ENCODE data around the gene POLR1H. TPM values are rescaled to one million over a fixed set of nuclear protein-coding genes. Genes with fewer than 3 reads are reported as not detected.

The POLR1H gene
- total RNA-seq, 1 experiment from 2014 or later, result 40.0 TPM

- DNase-seq (no peak), ATAC-seq (no peak)
- Histone ChIP-seq H3F3A (ENCODE audit: low read length, unreplicated experiment) (no peaks in the 10 kb centered on the region), H3K27ac (ENCODE audit: low read length) (no peak overlapping the region), H3K27me3 (ENCODE audit: low read length) (0 out of 2 replicates have a peak, but pooled peaks cover 3% of the 10 kb centered on the region), H3K9ac (ENCODE audit: low read length) (no peak overlapping the region), H2AFZ (ENCODE audit: low read length) (no peak overlapping the region), H3K79me2 (ENCODE audit: low read length) (peaks cover 16% of the 10 kb centered on the region), H3K4me2 (ENCODE audit: low read length) (no peak overlapping the region), H3K9me3 (ENCODE audit: low read length) (no peaks in the 10 kb centered on the region), H3K9me2 (replicated peaks; ENCODE audit: low read length) (no peaks in the 10 kb centered on the region), H3K36me3 (ENCODE audit: low read depth, low read length) (no peaks in the 10 kb centered on the region), H3K4me3 (ENCODE audit: low read length) (no peak overlapping the region), H3K4me1 (ENCODE audit: insufficient read depth, low read length) (peaks cover 37% of the 10 kb centered on the region), H4K20me1 (ENCODE audit: low read length) (no peaks in the 10 kb centered on the region)
- ChIA-PET CTCF (no interaction called here), POLR2A (ENCODE audit: unreplicated experiment) (no interaction called here)
- intact Hi-C loops (cut with micrococcal nuclease), result no loop called here
- no TSS peak for BruUV-seq (replicated peaks)
- TF ChIP-seq EZH2 (IDR thresholded peaks at IDR 0.05; ENCODE audit: low read length, unreplicated experiment) (no peak), EZH2phosphoT487 (IDR thresholded peaks at IDR 0.05; ENCODE audit: borderline replicate concordance, low read length) (no peak), CTCF (conservative IDR thresholded peaks at IDR 0.05; ENCODE audit: low read depth, low read length) (no peak)
These were observed 10.2 kb downstream of the POLR1H start for GRCh38 chr6:30071081-30071818.

- ATAC-seq (no peak), DNase-seq (no peak)
- no peak overlapping the region for H3K4me3 ChIP-seq (ENCODE audit: low read length)
- no peak overlapping the region for H2AFZ ChIP-seq (ENCODE audit: low read length)
- H3K9me2 ChIP-seq (replicated peaks; ENCODE audit: low read length), result no peaks in the 10 kb centered on the region
- no peak overlapping the region for H3K27ac ChIP-seq (ENCODE audit: low read length)
- 0 out of 2 replicates have a peak, but pooled peaks cover 3% of the 10 kb centered on the region for H3K27me3 ChIP-seq (ENCODE audit: low read length)
- no peaks in the 10 kb centered on the region for H3K9me3 ChIP-seq (ENCODE audit: low read length)
- H4K20me1 ChIP-seq (ENCODE audit: low read length), result no peaks in the 10 kb centered on the region
- no peaks in the 10 kb centered on the region for H3K36me3 ChIP-seq (ENCODE audit: low read depth, low read length)
- no peak overlapping the region for H3K4me2 ChIP-seq (ENCODE audit: low read length)
- BruUV-seq (replicated peaks), result no TSS peak
- peaks cover 41% of the 10 kb centered on the region for H3K4me1 ChIP-seq (ENCODE audit: insufficient read depth, low read length)
- ChIA-PET CTCF (no interaction called here), POLR2A (ENCODE audit: unreplicated experiment) (no interaction called here)
- TF ChIP-seq EZH2 (IDR thresholded peaks at IDR 0.05; ENCODE audit: low read length, unreplicated experiment) (no peak), EZH2phosphoT487 (IDR thresholded peaks at IDR 0.05; ENCODE audit: borderline replicate concordance, low read length) (no peak), CTCF (conservative IDR thresholded peaks at IDR 0.05; ENCODE audit: low read depth, low read length) (no peak)
- H3K9ac ChIP-seq (ENCODE audit: low read length), result no peak overlapping the region
- no peaks in the 10 kb centered on the region for H3F3A ChIP-seq (ENCODE audit: low read length, unreplicated experiment)
- intact Hi-C loops (cut with micrococcal nuclease), result no loop called here
- peaks cover 16% of the 10 kb centered on the region for H3K79me2 ChIP-seq (ENCODE audit: low read length)
These were observed 10.8 kb downstream of the POLR1H start for GRCh38 chr6:30071858-30072257.

All from PC-3 (cell line).